Measurements from ENCODE around the gene KDM4B. TPM values are rescaled to one million over a fixed set of nuclear protein-coding genes. Genes with fewer than 3 reads are reported as not detected.

The KDM4B gene
- total and polyA plus RNA-seq, 2 of the 8 experiments (the other 6 are each of a cell fraction or from before 2014, with no cell fraction given), result 12.0 to 31.9 TPM

GRCh38 chr19:5050905-5051304 lies 82.0 kb downstream of the KDM4B start:
- FAIRE-seq (no peak), DNase-seq (ENCODE audit: low read depth in 1 of 2, low spot score in 2 of 2) (no peak)
- Histone ChIP-seq H3K9ac (replicated peaks in 1 of 4; ENCODE audit: extremely low read depth in 1 of 4, low read depth in 3 of 4, low read length in 3 of 4) (no peak overlapping the region), H4K8ac (ENCODE audit: extremely low read depth, insufficient read depth, low read length) (no peak overlapping the region; the same call in 1 of the 2 replicates), H4K5ac (ENCODE audit: insufficient read length, low read depth, low read length) (no peak overlapping the region), H2BK120ac (replicated peaks; ENCODE audit: low read depth, low read length) (no peak overlapping the region), H3K18ac (ENCODE audit: extremely low read depth, low read length) (no peak overlapping the region), H3K4me1 (replicated peaks in 1 of 4; ENCODE audit: control insufficient read depth in 3 of 4, insufficient read depth in 4 of 4, low read length in 3 of 4) (peaks cover 0 to 8% (median 2%) of the 10 kb centered on the region in 4 experiments; a peak in 5 of 7 replicates), H3K23me2 (ENCODE audit: low read depth, low read length) (no peaks in the 10 kb centered on the region), H4K20me1 (replicated peaks in 1 of 2; ENCODE audit: control insufficient read depth in 1 of 2, insufficient read depth in 2 of 2, low read length in 2 of 2) (peaks cover 2 to 14% of the 10 kb centered on the region in 2 experiments), H3K27ac (ENCODE audit: low read depth, low read length) (no peak overlapping the region), H3K79me2 (ENCODE audit: control insufficient read depth in 1 of 2, insufficient read depth in 2 of 2, low read length in 2 of 2) (no peaks in the 10 kb centered on the region), H3K27me3 (replicated peaks in 1 of 4; ENCODE audit: control insufficient read depth in 3 of 4, extremely low read depth in 1 of 4, insufficient read depth in 3 of 4, low read length in 3 of 4) (no peaks in the 10 kb centered on the region), H2BK12ac (ENCODE audit: low read depth, low read length) (no peak overlapping the region), H4K91ac (replicated peaks; ENCODE audit: insufficient read length, low read length) (no peak overlapping the region), H3K4me2 (ENCODE audit: insufficient read depth in 1 of 2, low read depth in 2 of 2, low read length in 2 of 2) (no peak overlapping the region), H3K23ac (ENCODE audit: insufficient read length) (no peak overlapping the region), H3K4me3 (ENCODE audit: extremely low read depth in 1 of 4, insufficient read depth in 2 of 4, low read depth in 3 of 4, low read length in 4 of 4) (no peak overlapping the region), H2AFZ (ENCODE audit: low read length) (no peak overlapping the region), H3K4ac (replicated peaks; ENCODE audit: insufficient read length, low read depth, low read length) (no peak overlapping the region), H3K14ac (ENCODE audit: insufficient read length) (no peak overlapping the region), H3K36me3 (ENCODE audit: control insufficient read depth in 2 of 4, insufficient read depth in 4 of 4, low read length in 3 of 4) (peaks cover 0 to 3% (median under 1%) of the 10 kb centered on the region in 4 experiments; a peak in 2 of 8 replicates), H3K9me3 (ENCODE audit: insufficient read depth in 2 of 2, low read depth in 1 of 2, low read length in 1 of 2) (no peaks in the 10 kb centered on the region), H2BK5ac (ENCODE audit: low read depth, low read length) (no peak overlapping the region), H2AK5ac (ENCODE audit: low read depth, low read length) (no peak overlapping the region), H3K79me1 (ENCODE audit: low read depth, low read length) (0 out of 2 replicates have a peak, but pooled peaks cover 2% of the 10 kb centered on the region), H2BK15ac (ENCODE audit: low read length) (no peak overlapping the region), H2BK20ac (ENCODE audit: low read length) (no peak overlapping the region), H3K56ac (replicated peaks; ENCODE audit: insufficient read length, low read depth, low read length) (no peak overlapping the region)
- WGBS, 2 experiments (ENCODE audit: extremely low coverage in 1 of 2, insufficient coverage in 1 of 2, insufficient read length in 1 of 2, insufficient replicate concordance in 2 of 2, low coverage in 1 of 2, low lambda C conversion rate in 2 of 2, missing lambda C conversion rate in 1 of 2), result 93% methylated on average over 16 of the region's 16 CpGs; no CpG with 5 or more reads in 1 of the 2 experiments
- POLR2A ChIA-PET (ENCODE audit: partially characterized antibody), result no interaction called here
- CTCF ChIA-PET (ENCODE audit: partially characterized antibody), result interaction anchor here (1.3 to 8.4 kb wide), 13 partner anchors 19 to 102 kb away, joined by 3 to 97 read pairs (median 18); no protein-coding TSS in a partner anchor
- no peak for TF ChIP-seq TCF12 (IDR thresholded peaks at IDR 0.05; ENCODE audit: low read depth, low read length)
- TF ChIP-seq NANOG (IDR thresholded peaks at IDR 0.05; ENCODE audit: insufficient read depth, low read depth, low read length, poor library complexity, severe bottlenecking), result no peak
- no peak for TF ChIP-seq POLR2AphosphoS5 (IDR thresholded peaks at IDR 0.05; ENCODE audit: low read depth, low read length)
- TF ChIP-seq, protein P1, sequence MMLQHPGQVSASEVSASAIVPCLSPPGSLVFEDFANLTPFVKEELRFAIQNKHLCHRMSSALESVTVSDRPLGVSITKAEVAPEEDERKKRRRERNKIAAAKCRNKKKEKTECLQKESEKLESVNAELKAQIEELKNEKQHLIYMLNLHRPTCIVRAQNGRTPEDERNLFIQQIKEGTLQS (IDR thresholded peaks at IDR 0.05; ENCODE audit: insufficient read depth, low read depth, low read length), result no peak
- TF ChIP-seq RXRA (IDR thresholded peaks at IDR 0.05; ENCODE audit: insufficient read depth, low read depth, low read length), result no peak
- no peak for TF ChIP-seq ZNF274 (IDR thresholded peaks at IDR 0.05; ENCODE audit: borderline replicate concordance, extremely low read depth, low read length)
- no peak for TF ChIP-seq JUND (IDR thresholded peaks at IDR 0.05; ENCODE audit: low read length)
- no peak for TF ChIP-seq POU5F1 (IDR thresholded peaks at IDR 0.05; ENCODE audit: low read depth, low read length)
- TF ChIP-seq POLR2A (IDR thresholded peaks at IDR 0.05; ENCODE audit: control extremely low read depth in 1 of 2, low read depth in 2 of 2, low read length in 2 of 2), result no peak
- no peak for TF ChIP-seq CBX5 (IDR thresholded peaks at IDR 0.05; ENCODE audit: low read depth, low read length)
- no peak for TF ChIP-seq KDM1A (IDR thresholded peaks at IDR 0.05; ENCODE audit: borderline replicate concordance, low read length)
- no peak for TF ChIP-seq ASH2L (IDR thresholded peaks at IDR 0.05; ENCODE audit: low read length)
- no peak for TF ChIP-seq KDM5A (IDR thresholded peaks at IDR 0.05; ENCODE audit: low read length)
- TF ChIP-seq KDM4A (IDR thresholded peaks at IDR 0.05; ENCODE audit: low read depth, low read length, severe bottlenecking), result no peak
- TF ChIP-seq MAFK (IDR thresholded peaks at IDR 0.05; ENCODE audit: low read depth, low read length), result no peak
